ENCODE measurements around the gene LRRC39.
A peak's percentile ranks its signal among the peaks of the same experiment; 100 is the strongest.

LRRC39 gene

GRCh38 chr1:100178091-100178490 is at the start of gene LRRC39:
LRRC39 (minus strand) TSS chr1:100178256; CDS start chr1:100168516, 9,740 bp downstream.
- H3K4me1 Mint-ChIP-seq: no peaks in the 10 kb centered on the region
- H3K27ac Mint-ChIP-seq: no peak within 1 kb of the TSS
- no peak for TF ChIP-seq CTCF (IDR thresholded peaks at IDR 0.05)
- H3K27me3 Mint-ChIP-seq (ENCODE audit: low read depth, poor library complexity): no peaks in the 10 kb centered on the region
- peaks cover 9% of the 10 kb centered on the region for H3K36me3 Mint-ChIP-seq (ENCODE audit: low read depth)
- DNase-seq: no peak
- H3K4me3 Mint-ChIP-seq: no peak within 1 kb of the TSS
- H3K9me3 Mint-ChIP-seq: no peaks in the 10 kb centered on the region

- no peak overlapping the region for H3K27ac Mint-ChIP-seq
- TF ChIP-seq CTCF (IDR thresholded peaks at IDR 0.05): no peak
- no peaks in the 10 kb centered on the region for H3K27me3 Mint-ChIP-seq (ENCODE audit: low read depth, poor library complexity)
- no peaks in the 10 kb centered on the region for H3K9me3 Mint-ChIP-seq
- no peak for DNase-seq
- peaks cover 9% of the 10 kb centered on the region for H3K36me3 Mint-ChIP-seq (ENCODE audit: low read depth)
- no peaks in the 10 kb centered on the region for H3K4me1 Mint-ChIP-seq
- no peak overlapping the region for H3K4me3 Mint-ChIP-seq
These were observed 44.4 kb upstream of the LRRC39 start for GRCh38 chr1:100222428-100222827.

- peaks cover 16% of the 10 kb centered on the region for H3K36me3 Mint-ChIP-seq (ENCODE audit: low read depth)
- no peaks in the 10 kb centered on the region for H3K9me3 Mint-ChIP-seq
- no peak for DNase-seq
- H3K27me3 Mint-ChIP-seq (ENCODE audit: low read depth, poor library complexity): no peaks in the 10 kb centered on the region
- H3K4me1 Mint-ChIP-seq: no peaks in the 10 kb centered on the region
- peak overlapping the region; percentile 73 for H3K27ac Mint-ChIP-seq
- H3K4me3 Mint-ChIP-seq: no peak overlapping the region
- no peak for TF ChIP-seq CTCF (IDR thresholded peaks at IDR 0.05)
These were observed 41.8 kb upstream of the LRRC39 start for GRCh38 chr1:100219883-100220282.

- no peak overlapping the region for H3K4me3 Mint-ChIP-seq
- H3K4me1 Mint-ChIP-seq: no peaks in the 10 kb centered on the region
- peak overlapping the region; percentile 73 for H3K27ac Mint-ChIP-seq
- no peak for TF ChIP-seq CTCF (IDR thresholded peaks at IDR 0.05)
- no peaks in the 10 kb centered on the region for H3K27me3 Mint-ChIP-seq (ENCODE audit: low read depth, poor library complexity)
- peaks cover 18% of the 10 kb centered on the region for H3K36me3 Mint-ChIP-seq (ENCODE audit: low read depth)
- DNase-seq: no peak
- no peaks in the 10 kb centered on the region for H3K9me3 Mint-ChIP-seq
These were observed 41.4 kb upstream of the LRRC39 start for GRCh38 chr1:100219457-100219856.

- TF ChIP-seq CTCF (IDR thresholded peaks at IDR 0.05): no peak
- Mint-ChIP-seq H3K27me3 (ENCODE audit: low read depth, poor library complexity) (no peaks in the 10 kb centered on the region), H3K4me1 (no peaks in the 10 kb centered on the region), H3K9me3 (no peaks in the 10 kb centered on the region), H3K4me3 (no peak overlapping the region), H3K27ac (no peak overlapping the region), H3K36me3 (ENCODE audit: low read depth) (peaks cover 22% of the 10 kb centered on the region)
- no peak for DNase-seq
These were observed 39.8 kb upstream of the LRRC39 start for GRCh38 chr1:100217834-100218233.

- Mint-ChIP-seq H3K27ac (no peak overlapping the region), H3K27me3 (ENCODE audit: low read depth, poor library complexity) (no peaks in the 10 kb centered on the region), H3K9me3 (no peaks in the 10 kb centered on the region), H3K4me3 (no peak overlapping the region), H3K4me1 (no peaks in the 10 kb centered on the region), H3K36me3 (ENCODE audit: low read depth) (peaks cover 31% of the 10 kb centered on the region)
- no peak for TF ChIP-seq CTCF (IDR thresholded peaks at IDR 0.05)
- DNase-seq: no peak
These were observed 37.0 kb upstream of the LRRC39 start for GRCh38 chr1:100215101-100215500.
